Measurements from ENCODE around the gene LLCFC1. TPM values are rescaled to one million over a fixed set of nuclear protein-coding genes. Genes with fewer than 3 reads are reported as not detected.

LLCFC1 gene
- polyA plus RNA-seq (ENCODE audit: insufficient read length), result 0.26 TPM

- DNase-seq, result no peak
Measured at GRCh38 chr7:142939226-142939910, at the start of gene LLCFC1. LLCFC1 (plus strand) TSS chr7:142939484; CDS start chr7:142939622, 138 bp downstream.

- DNase-seq, result no peak
Measured at GRCh38 chr7:142889816-142890215, 49.5 kb upstream of the LLCFC1 start.

- no peak for DNase-seq
Measured at GRCh38 chr7:142890874-142891485, 48.3 kb upstream of the LLCFC1 start.

- DNase-seq, result no peak
Measured at GRCh38 chr7:142891490-142892082, 47.7 kb upstream of the LLCFC1 start.

GRCh38 chr7:142892951-142893350 lies 46.3 kb upstream of the LLCFC1 start:
- DNase-seq, result no peak

- no peak for DNase-seq
Measured at GRCh38 chr7:142894112-142894984, 44.9 kb upstream of the LLCFC1 start.

- DNase-seq, result no peak
Measured at GRCh38 chr7:142894985-142895593, 44.2 kb upstream of the LLCFC1 start.

GRCh38 chr7:142896151-142896550 lies 43.1 kb upstream of the LLCFC1 start:
- no peak for DNase-seq

- no peak for DNase-seq
Measured at GRCh38 chr7:142896741-142897379, 42.4 kb upstream of the LLCFC1 start.

- DNase-seq, result no peak
Measured at GRCh38 chr7:142897691-142898090, 41.6 kb upstream of the LLCFC1 start.

- DNase-seq, result no peak
Measured at GRCh38 chr7:142898377-142899170, 40.7 kb upstream of the LLCFC1 start.

GRCh38 chr7:142899661-142900060 lies 39.6 kb upstream of the LLCFC1 start:
- no peak for DNase-seq

GRCh38 chr7:142901426-142902259 lies 37.6 kb upstream of the LLCFC1 start:
- no peak for DNase-seq

- DNase-seq, result no peak
Measured at GRCh38 chr7:142904128-142904527, 35.2 kb upstream of the LLCFC1 start.

GRCh38 chr7:142905759-142906158 lies 33.5 kb upstream of the LLCFC1 start:
- DNase-seq, result no peak

- no peak for DNase-seq
Measured at GRCh38 chr7:142906643-142907042, 32.6 kb upstream of the LLCFC1 start.

GRCh38 chr7:142908290-142908689 lies 31.0 kb upstream of the LLCFC1 start:
- no peak for DNase-seq

GRCh38 chr7:142908921-142909890 lies 30.1 kb upstream of the LLCFC1 start:
- no peak for DNase-seq

GRCh38 chr7:142910031-142910433 lies 29.3 kb upstream of the LLCFC1 start:
- no peak for DNase-seq
